ENCODE measurements around the gene ACKR3. TPM values are rescaled to one million over a fixed set of nuclear protein-coding genes. Genes with fewer than 3 reads are reported as not detected.

ACKR3 gene
- total and polyA plus RNA-seq, 2 experiments from 2014 or later, result 1.0 to 3.0 TPM

- H3K4me3 Mint-ChIP-seq, result no peak overlapping the region
- no peak for DNase-seq (ENCODE audit: low spot score)
Observed at GRCh38 chr2:236565212-236565611, 4.4 kb upstream of the ACKR3 start.

More at GRCh38 chr2:236565212-236565611, 4.4 kb upstream of the ACKR3 start:
- no peaks in the 10 kb centered on the region; the same call in 2 of the 3 replicates for H3K36me3 Mint-ChIP-seq (ENCODE audit: low read depth)
- Histone ChIP-seq H3K36me3 (ENCODE audit: insufficient read depth) (no peaks in the 10 kb centered on the region), H3K4me2 (0 out of 2 replicates have a peak overlapping the region, but pooled peaks have one; percentile 17), H3K4me1 (ENCODE audit: insufficient read depth) (peaks cover 24% of the 10 kb centered on the region), H4K20me1 (replicated peaks; ENCODE audit: insufficient read depth) (no peaks in the 10 kb centered on the region), H2AFZ (no peak overlapping the region), H3K79me2 (replicated peaks; ENCODE audit: insufficient read depth) (no peaks in the 10 kb centered on the region), H3K27me3 (ENCODE audit: insufficient read depth) (peaks cover 27% of the 10 kb centered on the region), H3K27ac (ENCODE audit: low read depth) (no peak overlapping the region), H3K4me3 (no peak overlapping the region), H3K9me2 (ENCODE audit: insufficient read depth) (0 out of 2 replicates have a peak, but pooled peaks cover 6% of the 10 kb centered on the region), H3F3A (replicated peaks; ENCODE audit: low read depth) (peaks cover 8% of the 10 kb centered on the region; the same call in 1 of the 2 replicates)
- peaks cover 31% of the 10 kb centered on the region for H3K27me3 Mint-ChIP-seq (ENCODE audit: insufficient read depth, low read depth, poor library complexity)
- no peak overlapping the region for H3K27ac Mint-ChIP-seq
- H3K9me3 Mint-ChIP-seq, result no peaks in the 10 kb centered on the region
- ATAC-seq, result no peak
- no peak for TF ChIP-seq ZNF331 (CRISPR knock-in tag; IDR thresholded peaks at IDR 0.05; ENCODE audit: low read depth)
- TF ChIP-seq REST (IDR thresholded peaks at IDR 0.05; ENCODE audit: unreplicated experiment), result no peak
- TF ChIP-seq EZH2 (IDR thresholded peaks at IDR 0.05; ENCODE audit: low read depth, unreplicated experiment), result no peak
- TF ChIP-seq POLR2AphosphoS5 (IDR thresholded peaks at IDR 0.05; ENCODE audit: low read depth), result no peak
- no peak for TF ChIP-seq EZH2phosphoT487 (IDR thresholded peaks at IDR 0.05; ENCODE audit: unreplicated experiment)
- TF ChIP-seq ZNF462 (CRISPR knock-in tag; IDR thresholded peaks at IDR 0.05), result no peak
- TF ChIP-seq, protein P1, sequence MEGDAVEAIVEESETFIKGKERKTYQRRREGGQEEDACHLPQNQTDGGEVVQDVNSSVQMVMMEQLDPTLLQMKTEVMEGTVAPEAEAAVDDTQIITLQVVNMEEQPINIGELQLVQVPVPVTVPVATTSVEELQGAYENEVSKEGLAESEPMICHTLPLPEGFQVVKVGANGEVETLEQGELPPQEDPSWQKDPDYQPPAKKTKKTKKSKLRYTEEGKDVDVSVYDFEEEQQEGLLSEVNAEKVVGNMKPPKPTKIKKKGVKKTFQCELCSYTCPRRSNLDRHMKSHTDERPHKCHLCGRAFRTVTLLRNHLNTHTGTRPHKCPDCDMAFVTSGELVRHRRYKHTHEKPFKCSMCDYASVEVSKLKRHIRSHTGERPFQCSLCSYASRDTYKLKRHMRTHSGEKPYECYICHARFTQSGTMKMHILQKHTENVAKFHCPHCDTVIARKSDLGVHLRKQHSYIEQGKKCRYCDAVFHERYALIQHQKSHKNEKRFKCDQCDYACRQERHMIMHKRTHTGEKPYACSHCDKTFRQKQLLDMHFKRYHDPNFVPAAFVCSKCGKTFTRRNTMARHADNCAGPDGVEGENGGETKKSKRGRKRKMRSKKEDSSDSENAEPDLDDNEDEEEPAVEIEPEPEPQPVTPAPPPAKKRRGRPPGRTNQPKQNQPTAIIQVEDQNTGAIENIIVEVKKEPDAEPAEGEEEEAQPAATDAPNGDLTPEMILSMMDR (conservative IDR thresholded peaks at IDR 0.05; ENCODE audit: low read depth in 2 of 2), result no peak
- no peak for TF ChIP-seq NANOG (IDR thresholded peaks at IDR 0.05; ENCODE audit: borderline replicate concordance)
- TF ChIP-seq STAT1 (IDR thresholded peaks at IDR 0.05; ENCODE audit: unreplicated experiment), result no peak
- TF ChIP-seq CREB1 (CRISPR knock-in tag; IDR thresholded peaks at IDR 0.05; ENCODE audit: low read depth), result no peak
- TF ChIP-seq ETS1 (IDR thresholded peaks at IDR 0.05), result no peak
- no peak for TF ChIP-seq JUNB (IDR thresholded peaks at IDR 0.05; ENCODE audit: unreplicated experiment)
- no peak for TF ChIP-seq ZNF114 (CRISPR knock-in tag; IDR thresholded peaks at IDR 0.05)
- H3K4me1 Mint-ChIP-seq, result peaks cover 44% of the 10 kb centered on the region

Measured in GM23338 (cell line).